DMS114 treated with DMSO at 0.1 percent for 48 hours (cell line): ENCODE results near the gene NLN.
"Not testable (repeated sequence)": the region's sequence is repeated elsewhere in the genome, so short reads cannot be mapped to it uniquely, and the experiment has no call there.

Experiments used
- DNase-seq: peaks from one replicate; lab custom pipeline; 2025; ENCODE audit not compliant: unreplicated experiment; lab: John Stamatoyannopoulos, UW

NLN gene

DNA sequence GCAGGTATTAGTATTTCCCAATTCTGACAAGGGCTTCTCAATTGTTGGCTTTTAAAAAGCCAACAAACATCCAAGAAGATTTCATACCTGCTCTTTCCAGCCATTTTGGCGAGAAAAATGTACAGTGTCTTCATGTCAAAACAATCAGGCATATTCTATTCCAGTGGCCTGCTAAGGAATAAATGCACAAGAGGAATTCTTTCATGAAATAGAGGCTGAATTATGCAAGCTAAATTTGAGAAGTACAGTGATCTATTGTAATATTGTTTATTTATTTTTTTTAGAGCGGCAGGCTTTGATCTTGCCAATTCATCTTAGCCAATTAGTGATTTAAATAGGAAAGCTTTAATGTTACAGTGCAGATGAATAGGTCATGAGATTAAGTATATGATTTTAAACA is 49.3 kb downstream of the NLN start:
- no peak for DNase-seq

DNA sequence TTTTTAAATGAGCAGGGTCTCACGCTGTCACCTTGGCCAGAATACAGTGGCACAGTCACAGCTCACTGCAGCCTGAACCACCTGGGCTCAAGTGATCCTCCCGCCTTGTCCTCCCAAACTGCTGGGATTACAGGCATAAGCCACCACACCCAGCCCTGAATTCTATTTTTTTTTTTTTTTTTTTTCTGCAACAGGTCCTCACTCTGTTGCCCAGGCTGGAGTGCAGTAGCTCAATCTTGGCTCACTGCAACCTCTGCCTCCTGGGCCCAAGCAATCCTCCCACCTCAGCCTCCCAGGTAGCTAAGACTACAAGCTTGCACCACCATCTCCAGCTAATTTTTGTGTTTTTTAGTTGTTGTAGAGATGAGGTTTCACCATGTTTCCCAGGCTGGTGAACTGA is 51.0 kb downstream of the NLN start:
- not testable (repeated sequence) for DNase-seq

GRCh38 chr5:65774346-65774745 is 52.3 kb downstream of the NLN start:
- no peak for DNase-seq

DNA sequence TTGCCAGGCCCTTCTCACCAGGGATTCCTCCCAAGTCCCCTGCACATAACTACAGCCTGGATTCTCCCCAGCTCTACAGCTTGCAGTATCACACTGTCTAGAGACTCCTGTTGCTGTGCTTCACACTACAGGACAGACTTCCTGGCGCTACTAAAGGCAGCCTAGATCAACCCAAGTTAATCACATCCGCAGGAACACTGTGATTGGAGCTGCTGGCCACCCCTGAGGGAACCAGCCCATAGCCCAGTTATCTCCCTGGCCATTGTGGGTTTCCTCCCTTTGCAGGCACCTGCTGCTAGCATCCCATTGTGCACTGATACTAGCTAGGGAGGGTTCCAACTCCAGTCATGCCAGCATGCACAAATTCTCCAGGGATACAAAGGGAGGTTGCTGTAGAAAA is 53.5 kb downstream of the NLN start:
- DNase-seq = no peak

DNA sequence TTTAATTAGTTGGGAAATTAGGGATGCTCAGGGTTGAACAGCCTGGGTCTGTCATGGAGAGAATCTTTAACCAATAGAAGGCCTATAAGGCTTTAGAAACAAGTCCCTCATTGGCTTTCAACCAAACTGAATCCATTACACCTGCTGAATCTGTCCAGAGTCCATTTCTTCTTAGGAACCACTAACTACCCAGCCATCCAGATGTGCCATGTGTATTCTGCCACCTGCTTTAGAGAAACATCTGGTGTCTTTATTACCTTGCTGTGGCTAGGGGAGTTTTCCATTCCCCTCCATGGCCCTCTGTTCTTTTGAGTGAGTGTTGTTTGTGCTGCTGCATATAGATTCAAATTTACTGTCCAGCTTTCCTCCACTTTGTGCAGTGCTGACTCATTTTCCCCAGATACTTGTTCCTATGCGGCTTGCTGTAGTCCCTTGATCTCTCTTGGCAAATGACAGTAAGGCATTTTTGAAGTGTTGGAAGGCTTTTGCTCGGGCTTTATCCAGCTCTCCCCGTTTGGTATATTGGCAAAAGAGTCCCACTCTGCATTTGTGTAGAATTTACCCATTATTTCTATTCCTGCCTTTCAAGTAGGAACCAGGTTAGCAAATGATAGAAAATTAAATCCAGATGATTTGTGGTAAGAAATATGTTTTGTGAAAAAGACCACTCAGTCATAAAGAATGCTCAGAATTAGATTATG is 54.6 kb downstream of the NLN start:
- no peak for DNase-seq

- no peak for DNase-seq
Measured at GRCh38 chr5:65778126-65778525, 56.1 kb downstream of the NLN start.

DNA sequence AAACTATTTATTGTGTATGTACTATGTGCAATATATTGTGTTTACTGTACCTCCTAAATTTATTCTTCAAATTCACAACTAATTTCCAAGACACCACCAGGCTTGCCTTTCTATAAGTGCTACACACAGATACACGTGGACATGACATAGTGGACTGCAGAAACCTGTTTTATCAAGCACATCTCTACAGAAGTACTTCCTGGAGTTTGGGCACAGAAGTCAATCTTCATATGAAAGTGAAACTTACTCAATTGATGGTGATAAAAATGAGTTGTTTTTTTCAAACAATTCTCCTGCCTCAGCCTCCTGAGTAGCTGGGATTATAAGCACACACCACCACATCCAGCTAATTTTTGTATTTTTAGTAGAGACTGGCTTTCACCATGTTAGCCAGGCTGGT is 57.6 kb downstream of the NLN start:
- DNase-seq = no peak

DNA sequence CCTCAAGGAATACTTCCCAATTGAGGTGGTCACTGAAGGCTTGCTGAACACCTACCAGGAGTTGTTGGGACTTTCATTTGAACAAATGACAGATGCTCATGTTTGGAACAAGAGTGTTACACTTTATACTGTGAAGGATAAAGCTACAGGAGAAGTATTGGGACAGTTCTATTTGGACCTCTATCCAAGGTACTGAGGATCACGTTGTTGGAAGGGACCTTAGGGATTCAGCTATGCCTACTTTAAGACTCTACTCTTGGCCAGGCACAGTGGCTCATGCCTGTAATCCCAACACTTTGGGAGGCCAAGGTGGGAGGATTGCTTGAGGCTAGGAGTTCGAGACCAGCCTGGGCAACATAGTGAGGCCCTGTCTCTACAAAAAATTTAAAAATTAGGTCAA is 66.3 kb downstream of the NLN start:
- DNase-seq = not testable (repeated sequence)

DNA sequence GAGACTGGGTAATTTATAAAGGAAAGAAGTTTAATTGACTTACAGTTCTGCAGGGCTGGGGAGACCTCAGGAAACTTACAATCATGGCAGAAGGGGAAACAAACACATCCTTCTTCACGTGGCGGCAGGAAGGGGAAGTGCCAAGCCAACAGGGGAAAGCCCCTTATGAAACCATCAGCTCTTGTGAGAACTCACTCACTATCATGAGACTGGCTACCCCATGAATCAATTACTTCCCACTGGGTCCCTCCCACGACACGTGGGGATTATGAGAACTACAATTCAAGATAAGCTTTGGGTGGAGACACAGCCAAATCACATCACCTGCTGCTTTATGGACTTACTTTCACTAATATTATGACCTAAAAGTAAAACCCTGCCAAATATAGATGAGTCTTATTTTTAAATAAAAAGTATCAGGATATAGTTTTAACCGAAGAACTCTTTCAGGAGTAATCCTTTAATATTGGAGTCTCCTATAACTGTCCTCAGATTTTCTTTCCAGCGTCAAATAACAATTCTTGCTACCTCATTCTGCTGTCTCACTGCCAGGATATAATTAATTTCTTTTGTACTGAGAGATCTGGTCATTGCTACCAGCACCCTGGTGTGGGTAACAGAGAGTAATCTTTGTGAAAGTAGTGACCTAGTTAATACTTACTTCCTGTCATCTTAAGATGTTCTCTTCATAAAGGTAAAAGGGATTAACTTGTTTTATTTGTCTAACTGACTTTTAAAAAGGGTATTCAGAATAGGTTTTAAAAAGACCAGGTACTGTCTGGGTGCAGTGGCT is 68.6 kb downstream of the NLN start:
- no peak for DNase-seq

DNA sequence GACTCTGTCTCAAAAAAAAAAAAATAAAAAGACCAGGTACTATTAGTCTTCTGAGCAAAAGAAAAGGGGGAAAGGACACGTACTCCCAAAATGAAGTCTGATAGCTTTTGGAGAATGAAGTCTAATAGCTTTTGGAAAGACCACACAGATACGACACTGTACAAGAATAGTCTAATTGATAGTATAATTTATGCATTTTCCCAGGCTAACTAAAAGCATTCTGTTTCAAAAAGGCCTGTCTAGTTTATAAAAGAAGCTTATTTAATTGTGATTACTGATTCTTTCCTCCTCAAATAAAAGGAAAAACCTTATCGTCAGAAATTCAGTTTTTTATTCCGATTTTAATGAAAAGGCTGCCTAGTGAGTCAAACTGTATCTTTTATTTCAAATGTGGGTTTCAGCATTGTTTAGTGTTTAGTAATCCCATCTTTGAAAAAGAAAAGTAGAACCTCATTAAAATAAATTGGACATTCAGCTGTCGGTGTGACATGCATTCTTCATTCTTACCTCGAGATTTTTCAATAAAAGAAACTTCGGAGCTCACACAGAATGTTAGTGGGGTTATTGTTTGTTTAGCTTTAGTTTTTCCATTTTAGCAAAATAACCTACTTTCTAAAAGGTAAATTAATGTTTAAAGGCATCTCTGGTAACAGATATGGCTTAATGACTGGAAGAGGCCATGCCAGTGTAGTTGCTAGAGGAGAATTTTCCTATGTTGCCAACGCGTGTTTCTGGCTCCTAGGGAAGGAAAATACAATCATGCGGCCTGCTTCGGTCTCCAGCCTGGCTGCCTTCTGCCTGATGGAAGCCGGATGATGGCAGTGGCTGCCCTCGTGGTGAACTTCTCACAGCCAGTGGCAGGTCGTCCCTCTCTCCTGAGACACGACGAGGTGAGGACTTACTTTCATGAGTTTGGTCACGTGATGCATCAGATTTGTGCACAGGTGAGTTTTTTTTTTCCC is 70.0 kb downstream of the NLN start:
- DNase-seq = no peak

DNA sequence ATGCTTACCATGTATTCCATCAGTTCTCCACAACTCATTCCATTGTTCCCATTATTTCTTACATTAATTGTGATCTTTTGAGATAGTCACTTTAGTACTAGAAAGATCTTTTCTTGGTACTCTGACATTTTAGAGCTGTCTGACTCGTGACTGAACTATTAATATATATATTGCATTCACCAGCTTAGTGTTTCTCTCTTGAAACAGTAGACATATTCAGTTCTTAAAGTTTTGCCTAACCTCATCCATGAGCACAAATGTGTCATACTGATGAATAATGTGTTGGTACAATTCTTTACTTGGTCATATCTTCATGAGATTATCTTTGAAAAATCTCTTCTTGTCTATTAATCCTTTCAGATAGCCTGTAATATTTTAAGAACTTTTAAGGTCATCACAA is 74.3 kb downstream of the NLN start:
- DNase-seq = no peak

- DNase-seq = no peak
Measured at GRCh38 chr5:65796751-65797316, 74.8 kb downstream of the NLN start.

- DNase-seq = no peak
Measured at GRCh38 chr5:65797481-65797880, 75.5 kb downstream of the NLN start.

- DNase-seq = no peak
Measured at GRCh38 chr5:65799857-65800256, 77.9 kb downstream of the NLN start.

DNA sequence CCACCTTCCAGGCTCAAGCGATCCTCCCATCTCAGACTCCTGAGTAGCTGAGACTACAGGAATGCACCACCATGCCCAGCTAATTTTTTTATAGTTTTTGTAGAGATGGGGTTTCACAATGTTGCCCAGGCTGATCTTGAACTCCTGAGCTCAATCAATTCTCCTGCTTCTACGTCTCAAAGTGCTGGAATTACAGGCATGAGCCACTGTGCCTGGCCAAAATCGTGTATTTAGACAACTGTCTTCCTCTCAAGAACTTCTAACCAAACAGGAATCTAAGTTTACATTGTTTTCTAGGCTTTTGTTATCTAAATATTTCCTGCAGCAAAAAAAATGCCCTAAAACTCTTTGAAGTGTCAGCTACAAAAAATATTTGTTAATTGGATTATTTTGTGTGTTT is 78.8 kb downstream of the NLN start:
- no peak for DNase-seq

- no peak for DNase-seq
Measured at GRCh38 chr5:65801352-65801783, 79.4 kb downstream of the NLN start.

- DNase-seq = no peak
Measured at GRCh38 chr5:65802080-65802479, 80.1 kb downstream of the NLN start.

DNA sequence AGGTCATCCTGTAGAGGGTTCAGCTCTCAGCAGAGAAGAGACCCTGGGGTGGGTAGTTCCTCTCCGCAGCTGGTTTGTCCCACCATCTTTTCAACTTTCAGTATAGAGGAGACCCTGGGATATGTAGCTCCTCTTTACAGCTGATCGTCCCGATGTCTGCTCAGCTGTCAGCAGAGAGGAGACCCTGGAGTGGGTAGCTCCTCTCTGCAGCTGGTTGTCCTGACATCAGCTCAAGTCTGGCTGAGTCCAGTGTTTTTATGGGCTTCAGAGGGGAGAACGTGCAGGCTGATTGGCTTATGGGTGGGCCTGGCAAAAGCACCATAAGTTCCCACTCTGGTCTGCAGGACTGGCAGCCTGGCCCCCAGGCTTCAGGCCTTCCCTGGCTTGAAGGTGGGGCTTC is 80.8 kb downstream of the NLN start:
- no peak for DNase-seq

GRCh38 chr5:65803699-65804391 is 81.8 kb downstream of the NLN start:
- DNase-seq = no peak

GRCh38 chr5:65805089-65805488 is 83.1 kb downstream of the NLN start:
- no peak for DNase-seq

DNA sequence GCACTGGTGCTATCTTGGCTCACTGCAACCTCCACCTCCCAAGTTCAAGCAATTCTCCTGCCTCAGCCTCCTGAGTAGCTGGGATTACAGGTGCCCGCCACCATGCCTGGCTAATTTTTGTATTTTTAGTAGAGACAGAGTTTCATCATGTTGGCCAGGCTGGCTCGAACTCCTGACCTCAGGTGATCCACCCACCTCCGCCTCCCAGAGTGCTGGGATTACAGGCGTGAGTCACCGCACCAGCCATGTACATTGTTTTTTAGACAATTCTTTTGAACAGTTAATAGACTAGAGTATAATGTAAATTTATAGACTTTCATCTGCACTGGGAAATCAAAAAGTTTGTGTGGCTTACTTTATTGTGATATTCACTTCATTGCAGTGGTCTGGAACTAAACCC is 85.5 kb downstream of the NLN start:
- not testable (repeated sequence) for DNase-seq
